Lung microvascular endothelial cell (primary cell): ENCODE measurements around the gene ATRIP. TPM values are rescaled to one million over a fixed set of nuclear protein-coding genes. Genes with fewer than 3 reads are reported as not detected.

Experiments used
- DNase-seq, 2 donors: peaks; one replicate each; pipeline versions ENCODE4 v3.0.0 to v3.0.0-alpha.2; 2010; ENCODE audit warnings: low read depth in 2 of 2
- total RNA-seq: library from RNA; depleted of rRNA; stranded (reverse); fragments of >200 nt; gene quantifications from 2 replicates; pipeline ENCODE4 v1.2.1, GENCODE V29; 2014

Gene ATRIP
- total RNA-seq, 1 donor from 2014 or later, result 4.6 TPM

- DNase-seq, result no peak
Observed at GRCh38 chr3:48423241-48423882, 23.2 kb upstream of the ATRIP start.

GRCh38 chr3:48423883-48424695, 22.4 kb upstream of the ATRIP start:
- DNase-seq, result no peak

- DNase-seq, result no peak
Observed at GRCh38 chr3:48425281-48425812, 21.2 kb upstream of the ATRIP start.

- no peak for DNase-seq
Observed at GRCh38 chr3:48426401-48426909, 20.1 kb upstream of the ATRIP start.

- DNase-seq, result no peak
Observed at GRCh38 chr3:48426944-48427629, 19.4 kb upstream of the ATRIP start.

GRCh38 chr3:48427630-48427962, 18.9 kb upstream of the ATRIP start:
- DNase-seq, result no peak

GRCh38 chr3:48428088-48428571, 18.4 kb upstream of the ATRIP start:
- no peak for DNase-seq

- DNase-seq, result peak; percentile 34 to 35
Observed at GRCh38 chr3:48428572-48429316, 17.8 kb upstream of the ATRIP start.

GRCh38 chr3:48429317-48429959, 17.1 kb upstream of the ATRIP start:
- DNase-seq, result peak; percentile 37 to 50

- DNase-seq, result peak in 1 of 2 donors; percentile 55
Observed at GRCh38 chr3:48429960-48430707, 16.4 kb upstream of the ATRIP start, which contains the start of gene PLXNB1. TSS of gene PLXNB1 (minus strand) at chr3:48430086. CDS start at chr3:48424611, 5,475 bp downstream.

GRCh38 chr3:48430708-48431101, 15.8 kb upstream of the ATRIP start:
- DNase-seq, result no peak

- DNase-seq, result no peak
Observed at GRCh38 chr3:48431224-48432029, 15.1 kb upstream of the ATRIP start.

GRCh38 chr3:48432411-48433371, 13.8 kb upstream of the ATRIP start:
- peak; percentile 18 to 39 for DNase-seq

- peak in 1 of 2 donors; percentile 51 for DNase-seq
Observed at GRCh38 chr3:48433472-48434118, 12.9 kb upstream of the ATRIP start.

GRCh38 chr3:48434591-48435222, 11.8 kb upstream of the ATRIP start:
- no peak for DNase-seq

GRCh38 chr3:48435223-48435595, 11.3 kb upstream of the ATRIP start:
- no peak for DNase-seq
